EH (cell line): ENCODE measurements around the gene PLXNA2.

Experiments used
- DNase-seq: peaks from one replicate; pipeline ENCODE4 v3.0.0-alpha.2; 2015; ENCODE audit warnings: low read depth

PLXNA2 gene, protein sequence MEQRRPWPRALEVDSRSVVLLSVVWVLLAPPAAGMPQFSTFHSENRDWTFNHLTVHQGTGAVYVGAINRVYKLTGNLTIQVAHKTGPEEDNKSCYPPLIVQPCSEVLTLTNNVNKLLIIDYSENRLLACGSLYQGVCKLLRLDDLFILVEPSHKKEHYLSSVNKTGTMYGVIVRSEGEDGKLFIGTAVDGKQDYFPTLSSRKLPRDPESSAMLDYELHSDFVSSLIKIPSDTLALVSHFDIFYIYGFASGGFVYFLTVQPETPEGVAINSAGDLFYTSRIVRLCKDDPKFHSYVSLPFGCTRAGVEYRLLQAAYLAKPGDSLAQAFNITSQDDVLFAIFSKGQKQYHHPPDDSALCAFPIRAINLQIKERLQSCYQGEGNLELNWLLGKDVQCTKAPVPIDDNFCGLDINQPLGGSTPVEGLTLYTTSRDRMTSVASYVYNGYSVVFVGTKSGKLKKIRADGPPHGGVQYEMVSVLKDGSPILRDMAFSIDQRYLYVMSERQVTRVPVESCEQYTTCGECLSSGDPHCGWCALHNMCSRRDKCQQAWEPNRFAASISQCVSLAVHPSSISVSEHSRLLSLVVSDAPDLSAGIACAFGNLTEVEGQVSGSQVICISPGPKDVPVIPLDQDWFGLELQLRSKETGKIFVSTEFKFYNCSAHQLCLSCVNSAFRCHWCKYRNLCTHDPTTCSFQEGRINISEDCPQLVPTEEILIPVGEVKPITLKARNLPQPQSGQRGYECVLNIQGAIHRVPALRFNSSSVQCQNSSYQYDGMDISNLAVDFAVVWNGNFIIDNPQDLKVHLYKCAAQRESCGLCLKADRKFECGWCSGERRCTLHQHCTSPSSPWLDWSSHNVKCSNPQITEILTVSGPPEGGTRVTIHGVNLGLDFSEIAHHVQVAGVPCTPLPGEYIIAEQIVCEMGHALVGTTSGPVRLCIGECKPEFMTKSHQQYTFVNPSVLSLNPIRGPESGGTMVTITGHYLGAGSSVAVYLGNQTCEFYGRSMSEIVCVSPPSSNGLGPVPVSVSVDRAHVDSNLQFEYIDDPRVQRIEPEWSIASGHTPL (N-terminal part only)

DNA sequence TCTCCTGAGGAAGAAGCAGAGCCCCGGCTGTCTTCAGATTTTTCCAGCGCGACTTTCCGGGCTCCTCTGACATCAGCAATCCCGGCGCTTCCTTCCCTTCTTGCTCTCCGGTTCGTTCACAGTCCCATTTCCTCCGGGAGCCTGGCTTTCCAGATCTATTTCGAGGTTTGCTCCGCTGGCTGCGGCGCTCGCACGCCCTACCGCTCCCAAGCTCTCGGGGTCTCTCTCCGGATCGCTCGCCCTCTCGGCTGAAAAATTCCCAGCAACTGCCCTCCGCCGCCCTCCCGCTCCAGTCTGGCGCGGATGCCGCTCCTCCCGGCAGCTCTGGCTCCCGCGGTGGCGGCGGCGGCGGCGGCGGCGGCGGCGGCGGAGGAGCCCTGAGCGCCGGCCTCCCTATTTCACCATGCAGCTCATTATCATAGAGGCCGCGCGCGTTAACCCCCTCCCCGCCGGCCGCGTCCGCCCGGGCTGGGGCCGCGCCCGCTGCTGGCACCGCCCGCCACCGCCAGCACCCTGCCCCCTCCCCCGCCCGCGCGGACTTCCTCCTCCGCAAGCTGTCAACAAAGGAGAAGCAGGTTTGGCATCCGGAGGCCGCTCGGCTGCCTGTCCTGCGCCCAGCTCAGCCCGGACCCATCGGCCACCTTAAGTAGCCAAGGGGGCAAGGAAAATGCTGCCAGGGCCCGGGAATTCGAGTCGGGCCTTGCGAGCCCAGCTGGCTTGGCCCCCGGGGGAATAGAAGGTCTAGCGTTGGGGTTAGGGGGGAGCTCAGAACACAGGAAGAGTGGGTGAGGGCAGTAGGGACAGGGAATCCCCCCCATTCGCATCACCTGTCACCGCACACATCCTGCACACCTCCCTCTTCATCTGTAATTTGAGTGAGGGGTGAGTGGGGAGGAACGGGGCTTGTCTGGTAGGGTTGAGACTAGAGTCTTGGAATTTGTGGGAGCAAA lies at the start of gene PLXNA2:
TSS of gene PLXNA2 (minus strand) at position 418 of the 950 bp plus-strand sequence. CDS start 26,462 bp downstream, outside the sequence.
- peak; percentile 75 for DNase-seq

DNA sequence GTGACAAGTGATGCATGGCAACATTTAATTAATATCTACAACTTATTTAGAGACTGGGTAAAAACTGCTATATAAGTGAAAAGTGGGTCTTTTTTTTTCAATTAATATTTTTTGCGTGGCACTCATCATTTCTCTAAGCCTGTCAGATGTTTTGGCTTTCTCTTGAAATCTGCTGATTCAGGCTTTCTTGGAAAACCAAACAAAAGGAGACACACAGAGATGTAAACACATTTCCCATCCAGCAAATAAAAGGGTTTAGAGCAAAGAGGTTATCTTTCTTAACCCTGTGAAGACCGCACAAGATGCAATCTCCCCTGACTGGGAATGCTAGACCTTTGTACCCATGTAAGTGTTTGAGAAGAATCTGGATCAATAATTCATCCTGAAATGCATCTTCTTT lies 48.7 kb upstream of the PLXNA2 start:
- DNase-seq: no peak

DNA sequence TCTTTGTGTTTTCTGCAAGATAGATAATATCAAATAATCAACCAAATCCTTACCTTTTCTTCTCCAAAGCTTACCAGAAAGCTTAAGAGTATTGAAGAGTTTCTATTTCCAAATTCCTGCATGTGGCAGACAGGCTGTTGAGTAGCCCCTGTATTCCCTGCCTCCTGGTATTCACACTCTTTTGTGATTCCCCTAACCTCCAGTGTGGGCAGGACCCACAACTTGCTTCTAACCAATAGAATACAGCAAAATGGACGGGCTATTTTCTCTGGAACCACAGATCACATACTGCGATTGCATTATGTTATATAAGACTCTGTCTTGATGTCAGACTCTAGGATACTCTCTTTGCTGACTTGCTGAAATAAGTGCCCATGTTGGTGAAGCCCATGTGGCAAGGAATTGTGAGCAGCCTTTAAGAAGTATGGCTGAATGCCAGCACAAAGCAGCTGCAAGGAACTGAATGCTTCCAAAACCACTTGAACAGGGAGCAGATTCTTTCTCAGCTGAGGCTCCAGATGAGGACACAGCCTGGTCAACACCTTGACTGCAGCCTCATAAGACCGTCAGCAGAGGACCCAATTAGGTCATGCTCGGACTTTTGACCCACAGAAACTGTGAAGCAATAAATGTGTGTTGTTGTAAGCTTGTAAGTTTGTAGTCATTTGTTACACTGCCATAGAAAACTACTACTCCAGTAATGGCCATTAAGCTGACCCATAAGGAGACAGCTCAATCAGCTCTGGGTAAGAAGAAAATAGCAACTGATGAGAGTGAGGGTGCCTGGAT lies 47.9 kb upstream of the PLXNA2 start:
- DNase-seq: no peak

DNA sequence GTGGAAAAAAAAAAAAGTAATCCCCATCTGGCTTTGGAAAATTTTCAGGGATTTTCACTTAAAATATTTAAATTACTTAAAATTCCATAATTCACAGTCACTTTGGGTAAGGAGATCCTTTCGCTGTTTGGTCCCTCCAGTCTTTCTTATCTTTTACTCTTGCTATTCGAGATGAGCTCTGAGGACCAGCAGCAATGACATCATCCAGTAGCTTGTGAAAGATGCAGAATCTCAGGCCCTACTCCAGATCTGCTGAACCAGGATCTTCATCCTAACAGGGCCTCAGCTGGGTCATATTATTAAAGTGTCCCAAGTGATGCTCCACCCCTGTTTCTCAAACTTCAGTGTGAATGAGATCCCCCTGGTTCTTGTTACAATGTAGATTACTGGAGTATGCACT lies 46.9 kb upstream of the PLXNA2 start:
- DNase-seq: no peak

DNA sequence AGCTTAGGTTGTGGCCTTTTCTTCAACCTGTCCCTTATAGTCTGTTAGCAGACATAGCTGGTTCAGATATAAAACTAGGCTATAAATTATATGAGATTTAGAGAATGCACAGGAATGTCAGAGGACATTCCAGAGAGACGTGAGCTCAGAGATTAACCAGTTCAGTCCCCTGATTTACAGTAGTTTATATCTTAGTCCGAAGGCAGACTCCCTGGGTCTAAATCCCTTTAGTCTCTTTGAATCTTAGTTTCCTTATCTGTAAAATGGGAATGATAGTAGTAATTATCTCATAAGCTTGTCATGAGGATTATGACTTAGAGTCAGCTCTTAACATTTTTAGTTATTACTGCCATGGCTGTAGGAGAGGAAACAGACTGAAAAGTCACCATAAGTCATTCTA lies 45.5 kb upstream of the PLXNA2 start:
- DNase-seq: no peak

DNA sequence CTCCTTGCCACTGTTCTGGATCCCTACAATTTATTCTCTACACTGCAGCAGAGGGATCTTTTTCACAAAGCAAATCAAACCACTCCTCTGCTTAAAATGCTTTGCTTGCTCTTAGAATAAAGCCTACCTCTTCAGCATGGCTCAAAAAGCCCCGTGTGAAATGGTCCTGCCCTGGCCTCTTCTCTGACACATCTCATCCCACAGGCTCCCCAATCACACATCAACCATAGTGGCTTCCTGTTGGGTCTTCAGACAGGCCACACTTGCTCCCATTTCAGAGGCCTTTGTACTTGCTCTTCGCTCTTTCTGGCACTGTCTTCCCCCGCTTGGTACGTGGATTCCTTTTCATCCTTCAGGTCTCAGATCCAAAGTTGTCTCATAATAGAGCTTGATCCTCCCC lies 44.3 kb upstream of the PLXNA2 start:
- no peak for DNase-seq

DNA sequence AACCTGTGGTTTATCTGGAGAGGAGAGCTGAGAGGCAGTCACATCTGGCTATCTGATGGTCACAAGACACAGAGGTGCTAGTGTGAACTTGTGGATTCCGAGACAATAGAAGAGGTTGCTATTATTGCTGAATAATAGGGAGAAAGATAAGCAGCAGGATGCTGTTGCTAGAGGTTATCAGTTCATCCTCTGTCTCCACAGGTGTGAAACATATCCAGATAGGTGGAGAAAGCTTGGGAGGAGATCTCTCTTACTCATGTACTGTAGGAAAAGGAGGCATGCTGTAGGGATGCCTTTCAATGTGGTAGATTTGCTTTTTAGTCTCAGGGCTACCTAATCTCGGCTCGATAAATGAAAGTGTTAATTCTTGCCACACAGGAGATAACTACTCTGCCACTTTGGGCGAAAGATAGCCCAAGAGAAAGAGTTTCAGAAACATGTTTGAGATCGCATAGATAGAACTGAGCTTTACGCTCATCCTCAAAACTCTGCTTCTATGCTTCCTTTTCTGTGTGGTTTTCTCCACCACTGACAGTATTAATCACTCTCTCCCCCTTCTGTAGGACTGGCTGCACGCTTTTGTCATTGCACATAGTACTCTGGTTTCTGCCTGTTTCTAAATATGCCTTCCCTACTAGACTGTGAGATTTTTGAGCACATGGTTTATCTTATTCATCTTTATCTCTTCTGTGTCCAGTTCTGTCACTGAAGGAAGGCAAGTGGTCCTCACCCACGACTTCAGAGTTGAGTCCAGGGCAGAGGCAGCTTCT lies 36.7 kb upstream of the PLXNA2 start:
- peak; percentile 20 for DNase-seq

DNA sequence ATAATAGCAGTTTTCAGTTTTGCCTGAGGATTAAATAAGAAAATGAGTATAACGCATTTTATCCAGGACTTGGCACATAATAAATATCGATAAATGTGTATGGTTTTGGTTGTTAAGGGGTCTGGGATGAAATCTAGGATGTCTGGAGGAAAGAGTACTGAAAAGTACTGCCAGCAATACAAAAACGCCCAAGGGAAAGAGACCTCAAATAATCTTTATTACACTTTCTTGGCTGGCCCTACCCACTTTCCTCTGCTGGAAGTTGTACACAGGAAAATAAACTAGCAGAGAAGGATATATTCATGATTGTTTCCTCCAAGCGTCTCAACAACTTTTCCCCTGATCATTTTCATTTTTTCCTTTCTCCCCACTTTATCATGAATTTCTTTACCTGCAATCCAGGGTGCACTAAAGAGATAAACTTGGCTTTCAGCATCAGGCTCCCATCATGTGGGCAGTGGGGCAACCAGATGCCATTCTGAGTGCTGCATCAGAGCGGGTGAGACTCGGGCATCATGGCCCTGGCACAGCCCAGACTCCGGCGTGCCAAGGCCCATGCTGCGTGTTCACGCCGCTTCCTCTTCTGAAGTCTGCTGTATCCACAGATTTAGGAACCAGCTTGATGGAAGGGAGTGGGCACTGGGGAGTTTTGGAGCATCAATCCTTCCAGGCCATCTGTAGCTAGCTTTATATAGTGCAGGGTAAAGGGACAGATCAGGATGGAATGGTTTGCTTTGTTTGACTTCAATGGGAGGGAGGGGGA lies 35.8 kb upstream of the PLXNA2 start:
- no peak for DNase-seq

DNA sequence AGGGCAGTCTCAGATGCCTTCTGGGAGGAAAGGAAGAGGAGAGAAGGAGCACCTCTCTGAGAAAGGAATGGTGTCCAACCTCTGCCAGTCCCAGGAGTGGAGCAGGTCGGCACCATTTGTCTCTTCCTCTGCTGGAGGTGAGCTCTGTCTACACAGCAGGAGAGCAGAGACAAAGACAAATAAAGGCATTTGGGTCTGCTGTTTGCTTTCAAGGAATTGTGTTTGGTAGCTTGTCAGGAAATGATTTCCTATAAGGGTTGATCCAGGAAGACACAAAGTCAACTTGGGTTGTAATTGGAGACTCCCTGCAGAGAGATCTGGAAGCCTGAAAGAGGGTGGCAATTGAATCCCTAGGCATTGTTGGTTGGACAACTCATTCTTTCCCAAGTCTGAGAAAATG lies 34.5 kb upstream of the PLXNA2 start:
- DNase-seq: peak; percentile 40

DNA sequence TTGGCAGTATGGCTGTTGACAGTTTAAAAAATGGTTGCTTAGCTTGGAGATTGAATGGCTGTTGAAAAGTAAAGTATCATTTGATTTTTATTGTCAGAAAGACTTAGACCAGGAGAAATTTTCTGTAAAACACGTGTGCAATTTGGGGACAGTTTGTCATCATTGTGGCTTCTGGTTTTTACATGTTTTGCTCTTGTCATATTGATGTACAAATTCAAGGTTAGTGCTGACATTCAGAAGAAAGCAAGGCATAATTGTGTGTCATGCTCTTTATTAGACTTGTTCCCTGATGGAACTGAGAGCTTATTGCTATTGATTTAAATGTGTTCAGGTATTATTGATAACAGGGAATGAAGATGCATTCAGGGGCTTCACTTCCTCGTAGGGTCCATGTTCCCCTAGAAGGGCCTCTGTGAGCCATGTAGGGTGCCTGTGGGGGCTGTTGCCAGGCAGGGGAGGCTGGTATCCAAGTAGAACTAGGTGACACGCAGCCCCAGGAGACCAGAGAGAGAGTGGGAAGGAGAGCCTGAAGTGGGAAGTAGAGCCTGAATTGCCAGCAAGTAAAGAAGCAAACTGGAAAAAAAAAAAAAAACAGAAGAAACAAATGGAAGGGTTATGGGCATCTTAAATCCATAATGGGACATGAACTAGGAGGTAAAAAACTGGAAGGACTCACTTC lies 32.7 kb upstream of the PLXNA2 start:
- DNase-seq: no peak

DNA sequence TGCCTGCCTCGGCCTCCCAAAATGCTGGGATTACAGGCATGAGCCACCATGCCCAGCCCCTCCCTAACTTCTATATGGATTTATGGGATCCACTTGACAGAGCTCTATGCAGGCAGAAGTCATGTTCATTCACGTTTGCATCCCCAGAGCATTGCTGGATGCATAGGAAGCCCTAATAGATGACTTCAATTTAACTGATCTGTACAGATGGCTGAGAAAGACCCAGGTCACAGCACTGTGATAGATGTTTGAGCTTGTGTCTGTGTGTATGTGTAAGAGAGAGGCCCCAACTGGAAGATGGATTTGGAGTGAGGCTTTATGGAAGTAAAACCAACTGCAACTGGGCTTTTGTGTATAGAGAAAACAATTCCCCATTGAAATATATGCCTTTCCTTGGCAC lies 30.9 kb upstream of the PLXNA2 start:
- DNase-seq: no peak

DNA sequence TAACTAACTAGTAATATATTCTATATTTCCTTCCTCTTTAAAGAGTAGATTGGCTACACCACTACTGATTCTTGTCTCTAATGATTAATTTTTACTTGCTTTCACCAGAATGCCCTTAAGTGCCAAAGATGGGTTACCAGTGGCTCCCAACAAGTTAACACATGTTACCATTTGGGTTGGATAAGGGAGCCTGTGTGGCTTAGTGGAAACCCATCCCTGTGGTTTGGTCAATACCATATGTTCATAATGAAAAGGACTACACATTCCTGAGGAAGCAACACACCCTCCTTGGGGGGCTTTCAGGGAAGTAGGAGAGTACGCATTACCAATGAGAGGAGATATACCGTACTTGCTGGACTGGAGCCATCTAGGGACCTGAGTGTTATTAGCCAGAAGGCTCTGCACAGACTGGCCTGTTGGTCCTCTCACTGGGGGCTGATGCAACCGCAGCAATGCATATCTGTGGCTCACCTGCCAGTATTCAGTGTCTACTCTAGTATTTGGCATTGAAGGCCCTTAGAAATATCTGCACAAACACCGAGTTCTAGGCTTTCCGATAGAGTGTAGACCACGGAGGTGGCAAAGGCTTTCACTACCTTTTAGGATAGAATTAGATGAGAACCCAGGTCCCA lies 29.3 kb upstream of the PLXNA2 start:
- no peak for DNase-seq

DNA sequence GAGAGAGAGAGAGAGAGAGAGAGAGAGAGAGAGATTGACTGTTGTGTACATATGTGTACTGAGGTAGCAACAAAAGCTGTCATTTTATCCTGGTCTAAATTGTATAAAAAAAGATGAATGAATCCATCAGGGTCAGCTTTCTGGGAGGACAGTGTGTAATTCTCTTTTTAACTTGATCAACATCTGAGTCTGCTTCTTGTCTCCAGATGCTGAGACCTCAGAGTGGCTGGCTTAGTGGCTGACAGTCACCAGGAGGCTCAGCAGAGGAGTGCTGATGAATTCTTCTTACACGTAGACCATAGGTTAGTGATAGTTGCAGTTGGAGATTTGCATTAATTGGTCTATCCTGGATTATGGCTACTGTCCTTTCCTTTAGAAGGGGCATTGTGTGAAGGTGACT lies 28.5 kb upstream of the PLXNA2 start:
- DNase-seq: no peak

DNA sequence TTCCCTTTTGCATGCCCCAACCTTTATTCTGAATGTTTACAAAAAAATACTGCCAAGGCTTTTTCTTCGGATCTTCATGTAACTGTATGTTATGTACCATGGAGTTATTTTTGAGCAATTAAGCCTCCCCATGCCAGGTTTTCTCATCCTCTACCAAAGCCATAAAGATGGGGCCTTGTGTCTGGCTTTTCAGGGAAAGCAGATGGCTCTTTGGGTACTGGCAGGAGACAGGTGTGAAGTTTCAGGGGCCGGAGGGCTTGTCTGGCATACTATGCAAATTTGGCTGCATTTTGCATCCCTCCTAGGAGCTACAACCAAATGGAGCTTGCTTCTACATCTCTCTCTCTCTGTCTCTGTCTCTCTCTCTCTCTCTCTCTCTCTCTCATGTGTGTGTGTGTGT lies 28.1 kb upstream of the PLXNA2 start:
- DNase-seq: no peak

DNA sequence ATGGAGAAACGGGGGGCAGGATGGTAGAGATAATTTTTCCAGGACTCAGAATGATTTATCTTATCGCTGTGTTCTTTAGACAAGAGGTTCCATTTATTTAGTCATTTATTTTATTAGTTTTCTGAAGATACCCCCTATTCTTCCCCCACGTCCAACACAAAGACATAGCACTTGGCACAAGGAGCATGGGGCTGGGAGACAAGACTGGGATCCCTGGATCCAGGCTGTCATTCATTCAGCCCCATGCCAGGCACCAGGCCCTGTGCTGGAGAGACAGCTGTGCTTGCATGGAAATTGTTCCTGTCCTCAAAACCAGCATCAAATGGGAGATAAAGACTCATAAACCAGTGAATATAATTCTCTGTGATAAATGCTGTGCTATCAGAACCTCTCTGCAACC lies 27.1 kb upstream of the PLXNA2 start:
- DNase-seq: no peak

DNA sequence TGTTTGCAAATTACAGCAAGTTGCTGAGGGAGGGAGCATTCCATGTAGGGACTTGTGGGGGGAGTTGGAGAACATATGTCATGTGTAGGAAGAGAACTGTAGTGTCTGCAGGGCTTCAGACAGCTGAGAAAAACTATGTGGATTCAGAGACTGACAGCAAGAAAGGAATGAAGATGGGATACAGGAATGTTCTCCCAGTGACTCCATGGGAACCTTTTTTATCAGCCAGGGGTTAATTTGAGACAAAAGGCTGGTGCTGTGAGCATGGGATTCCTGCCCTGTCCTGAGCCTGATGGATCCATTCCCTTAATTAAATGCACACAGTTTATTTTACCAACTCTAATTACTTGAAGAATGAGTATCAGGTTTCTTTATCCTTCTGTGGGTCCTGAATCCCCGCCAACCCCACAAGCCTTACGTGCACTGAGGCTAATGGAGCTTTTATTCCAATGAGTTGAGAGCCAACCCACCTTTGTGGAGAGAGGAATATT lies 26.5 kb upstream of the PLXNA2 start:
- DNase-seq: peak; percentile 76

DNA sequence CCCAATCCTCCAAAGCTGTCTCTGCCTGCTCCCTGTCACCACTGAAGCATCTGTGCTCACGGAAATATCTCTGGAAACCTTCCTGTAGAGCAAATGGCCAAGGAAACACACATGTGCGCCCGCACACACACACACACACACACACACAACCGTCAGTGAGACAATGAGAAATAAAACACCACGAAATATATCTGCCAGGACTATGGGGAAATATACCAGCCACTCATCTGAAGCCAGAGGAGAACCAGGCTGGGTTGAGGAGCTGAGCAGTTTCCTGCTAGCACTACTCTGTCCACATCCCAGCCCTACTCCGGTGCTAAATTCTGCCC lies 25.1 kb upstream of the PLXNA2 start:
- no peak for DNase-seq
